Gastroesophageal sphincter (tissue), 3 donors: ENCODE results near the gene AP1S2.

Experiments
- CTCF ChIP-seq, 4 experiments: fragments of 200-600 bp in 2 of 4; fragments of 450-650 bp in 2 of 4; sonication (generic) in 1 of 4; IDR thresholded peaks; one replicate each; pipeline ENCODE4 v1.5.1; 2017 to 2019; ENCODE audit warnings: antibody characterized with exemption in 4 of 4, mild to moderate bottlenecking in 2 of 4, moderate library complexity in 2 of 4
- EP300 ChIP-seq: sonication (generic); formaldehyde crosslinking; IDR thresholded peaks from one replicate; pipeline ENCODE4 v1.6.1; 2017; ENCODE audit warnings: antibody characterized with exemption, mild to moderate bottlenecking
- POLR2A ChIP-seq, 2 donors: fragments of 450-650 bp; IDR thresholded peaks; one replicate each; pipeline ENCODE4 v1.6.1; 2017; ENCODE audit warnings: antibody characterized with exemption in 2 of 2, mild to moderate bottlenecking in 2 of 2, moderate library complexity in 1 of 2
- POLR2AphosphoS5 ChIP-seq: sonication (generic); formaldehyde crosslinking; IDR thresholded peaks from one replicate; pipeline ENCODE4 v1.6.1; 2017; ENCODE audit warnings: antibody characterized with exemption

GRCh38 chrX:15856222-15856587 is 1.6 kb upstream of the AP1S2 start:
- TF ChIP-seq CTCF (IDR thresholded peaks at IDR 0.05) (no peak), POLR2A (IDR thresholded peaks at IDR 0.05) (no peak), POLR2AphosphoS5 (no peak), EP300 (no peak)
